SK-N-SH treated with all-trans-retinoic acid at 6 μM for 48 hours (cell line): Measurements from ENCODE around the gene KRTAP9-7.

Source experiments
- ATAC-seq: fragments of 200-7000 bp; cut with Tn5 transposase; 3 replicates; pipeline ENCODE4 v1.9.1; 2020; ENCODE audit warnings: mild to moderate bottlenecking, moderate library complexity
- ARNTL ChIP-seq: fragments of 450-650 bp; formaldehyde crosslinking; IDR thresholded peaks from 2 replicates; pipeline ENCODE4 v1.5.0; 2020; ENCODE audit warnings: low read depth, mild to moderate bottlenecking, moderate library complexity, borderline replicate concordance
- BACH2 ChIP-seq: fragments of 250-450 bp; sonication (Bioruptor Pico); IDR thresholded peaks from 2 replicates; pipeline ENCODE4 v1.9.0; 2021; ENCODE audit warnings: mild to moderate bottlenecking, borderline replicate concordance
- CSDC2 ChIP-seq: fragments of 250-450 bp; sonication (Bioruptor Pico); IDR thresholded peaks from 2 replicates; pipeline ENCODE4 v1.5.0; 2020; ENCODE audit warnings: mild to moderate bottlenecking, moderate library complexity
- ESRRG ChIP-seq: fragments of 250-450 bp; sonication (Bioruptor Pico); IDR thresholded peaks from 2 replicates; pipeline ENCODE4 v1.6.1; 2021; ENCODE audit warnings: mild to moderate bottlenecking
- GLIS3 ChIP-seq: fragments of 250-450 bp; sonication (Bioruptor Pico); IDR thresholded peaks from 2 replicates; pipeline ENCODE4 v1.5.0; 2020; ENCODE audit warnings: mild to moderate bottlenecking, moderate library complexity
- ISL1 ChIP-seq: fragments of 250-450 bp; sonication (Bioruptor Pico); IDR thresholded peaks from 2 replicates; pipeline ENCODE4 v2.1.2; 2022; ENCODE audit warnings: mild to moderate bottlenecking, moderate library complexity
- OSR1 ChIP-seq: fragments of 250-450 bp; sonication (Bioruptor Pico); IDR thresholded peaks from 2 replicates; pipeline ENCODE4 v1.8.0; 2022; ENCODE audit warnings: moderate library complexity, mild to moderate bottlenecking, inconsistent platforms
- RARB ChIP-seq: fragments of 250-450 bp; sonication (Bioruptor Pico); IDR thresholded peaks from 2 replicates; pipeline ENCODE4 v1.8.0; 2021; ENCODE audit warnings: mild to moderate bottlenecking, moderate library complexity
- SNAI2 ChIP-seq: fragments of 250-450 bp; sonication (Bioruptor Pico); IDR thresholded peaks from 2 replicates; pipeline ENCODE4 v1.5.0; 2020; ENCODE audit warnings: mild to moderate bottlenecking, moderate library complexity
- TCF4 ChIP-seq: fragments of 250-450 bp; sonication (Bioruptor Pico); IDR thresholded peaks from 2 replicates; pipeline ENCODE4 v1.8.0; 2021; ENCODE audit warnings: mild to moderate bottlenecking, moderate library complexity, borderline replicate concordance
- TOX ChIP-seq: fragments of 250-450 bp; sonication (Bioruptor Pico); IDR thresholded peaks from 2 replicates; pipeline ENCODE4 v1.8.0; 2021; ENCODE audit warnings: mild to moderate bottlenecking, moderate library complexity, borderline replicate concordance
- ZC3H10 ChIP-seq: fragments of 250-450 bp; sonication (Bioruptor Pico); IDR thresholded peaks from 2 replicates; pipeline ENCODE4 v1.5.1; 2021; ENCODE audit warnings: mild to moderate bottlenecking, moderate library complexity
- ZFP30 ChIP-seq: fragments of 450-650 bp; formaldehyde crosslinking; IDR thresholded peaks from 2 replicates; pipeline ENCODE4 v1.5.0; 2022; ENCODE audit warnings: mild to moderate bottlenecking, moderate library complexity
- ZNF70 ChIP-seq: fragments of 450-650 bp; formaldehyde crosslinking; IDR thresholded peaks from 2 replicates; pipeline ENCODE4 v1.5.0; 2020; ENCODE audit warnings: mild to moderate bottlenecking, moderate library complexity
- TF ChIP-seq, protein P1 (sequence below): fragments of 250-450 bp; sonication (Bioruptor Pico); IDR thresholded peaks from 2 replicates; pipeline ENCODE4 v1.8.0; 2020; ENCODE audit warnings: mild to moderate bottlenecking, moderate library complexity, borderline replicate concordance
- TF ChIP-seq, protein P2 (sequence below): fragments of 250-450 bp; sonication (Bioruptor Pico); IDR thresholded peaks from 2 replicates; pipeline ENCODE4 v1.5.1; 2021; ENCODE audit warnings: mild to moderate bottlenecking, moderate library complexity
- TF ChIP-seq, protein P3 (sequence below): fragments of 250-450 bp; sonication (Bioruptor Pico); IDR thresholded peaks from 2 replicates; pipeline ENCODE4 v1.8.0; 2021; ENCODE audit warnings: low read depth, mild to moderate bottlenecking, moderate library complexity, borderline replicate concordance
- TF ChIP-seq, protein P4 (sequence below): fragments of 250-450 bp; sonication (Bioruptor Pico); IDR thresholded peaks from 2 replicates; pipeline ENCODE4 v1.5.0; 2020; ENCODE audit warnings: mild to moderate bottlenecking, moderate library complexity

Gene KRTAP9-7

DNA sequence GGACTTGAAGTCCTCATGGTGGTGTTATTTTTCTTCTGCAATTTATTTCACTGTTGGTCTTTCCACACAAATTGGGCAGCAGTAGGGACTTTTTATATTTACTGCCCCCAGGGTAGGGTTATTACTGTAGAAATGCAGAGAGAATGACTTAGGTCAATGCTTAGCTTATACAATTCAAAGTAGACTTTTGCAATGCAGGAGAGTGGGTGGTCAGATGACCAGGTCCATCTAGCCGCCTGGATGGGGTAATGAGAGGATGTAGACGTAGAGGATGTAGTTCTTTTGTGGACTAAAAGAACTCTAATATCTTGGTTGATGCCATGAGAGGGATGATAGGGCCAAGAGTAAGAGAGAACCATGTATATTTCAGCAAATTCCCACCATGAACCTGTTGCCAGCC is 42.7 kb downstream of the KRTAP9-7 start (continued):
- no peak for TF ChIP-seq ARNTL (CRISPR knock-in tag)
- TF ChIP-seq, all 23 proteins: peak for 0

DNA sequence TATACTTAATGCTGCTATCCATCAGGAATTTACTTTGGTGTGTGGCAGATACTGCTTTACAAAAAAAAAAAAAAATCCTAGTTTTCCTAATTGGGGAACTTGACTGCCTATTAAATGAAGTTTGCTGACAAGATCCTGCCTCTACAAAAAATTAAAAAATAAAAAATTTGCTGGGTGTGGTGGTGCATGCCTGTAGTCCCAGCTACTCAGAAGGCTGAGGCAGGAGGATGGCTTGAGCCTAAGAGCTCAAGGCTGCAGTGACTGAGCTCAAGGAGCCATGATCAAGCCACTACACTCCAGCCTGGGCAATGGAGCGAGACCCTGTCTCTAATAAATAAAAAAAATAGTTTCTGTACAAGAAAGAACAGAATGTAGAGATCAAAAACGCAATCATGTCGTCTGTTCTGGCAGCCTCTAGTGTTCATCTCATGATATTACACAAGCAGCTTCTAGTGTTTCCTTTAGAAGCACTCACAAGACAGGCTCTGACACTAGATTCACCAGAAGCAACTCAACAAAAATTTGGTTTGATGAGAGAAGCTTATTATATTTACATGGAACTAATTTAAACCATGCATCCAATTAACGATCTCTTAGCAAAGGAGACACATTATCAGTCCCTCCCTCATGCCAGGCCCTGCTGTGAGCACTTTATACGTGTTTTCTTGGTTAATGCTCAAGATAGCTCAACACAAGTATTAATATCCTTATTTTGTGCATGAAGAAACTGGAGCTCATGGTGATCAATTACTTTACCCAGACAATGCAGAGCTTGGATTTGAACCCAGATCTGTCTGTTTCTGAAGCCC is 46.8 kb downstream of the KRTAP9-7 start:
- peak; percentile 85 for ATAC-seq
- TF ChIP-seq, protein P1, sequence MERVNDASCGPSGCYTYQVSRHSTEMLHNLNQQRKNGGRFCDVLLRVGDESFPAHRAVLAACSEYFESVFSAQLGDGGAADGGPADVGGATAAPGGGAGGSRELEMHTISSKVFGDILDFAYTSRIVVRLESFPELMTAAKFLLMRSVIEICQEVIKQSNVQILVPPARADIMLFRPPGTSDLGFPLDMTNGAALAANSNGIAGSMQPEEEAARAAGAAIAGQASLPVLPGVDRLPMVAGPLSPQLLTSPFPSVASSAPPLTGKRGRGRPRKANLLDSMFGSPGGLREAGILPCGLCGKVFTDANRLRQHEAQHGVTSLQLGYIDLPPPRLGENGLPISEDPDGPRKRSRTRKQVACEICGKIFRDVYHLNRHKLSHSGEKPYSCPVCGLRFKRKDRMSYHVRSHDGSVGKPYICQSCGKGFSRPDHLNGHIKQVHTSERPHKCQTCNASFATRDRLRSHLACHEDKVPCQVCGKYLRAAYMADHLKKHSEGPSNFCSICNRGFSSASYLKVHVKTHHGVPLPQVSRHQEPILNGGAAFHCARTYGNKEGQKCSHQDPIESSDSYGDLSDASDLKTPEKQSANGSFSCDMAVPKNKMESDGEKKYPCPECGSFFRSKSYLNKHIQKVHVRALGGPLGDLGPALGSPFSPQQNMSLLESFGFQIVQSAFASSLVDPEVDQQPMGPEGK = no peak
- TF ChIP-seq BACH2 (no peak), ZC3H10 (CRISPR knock-in tag) (no peak), ESRRG (no peak), TCF4 (CRISPR knock-in tag) (no peak), RARB (CRISPR knock-in tag) (no peak), TOX (CRISPR knock-in tag) (no peak), OSR1 (no peak), CSDC2 (CRISPR knock-in tag) (no peak), GLIS3 (CRISPR knock-in tag) (no peak), ZNF70 (CRISPR knock-in tag) (no peak), SNAI2 (CRISPR knock-in tag) (no peak)
- TF ChIP-seq, protein P2, sequence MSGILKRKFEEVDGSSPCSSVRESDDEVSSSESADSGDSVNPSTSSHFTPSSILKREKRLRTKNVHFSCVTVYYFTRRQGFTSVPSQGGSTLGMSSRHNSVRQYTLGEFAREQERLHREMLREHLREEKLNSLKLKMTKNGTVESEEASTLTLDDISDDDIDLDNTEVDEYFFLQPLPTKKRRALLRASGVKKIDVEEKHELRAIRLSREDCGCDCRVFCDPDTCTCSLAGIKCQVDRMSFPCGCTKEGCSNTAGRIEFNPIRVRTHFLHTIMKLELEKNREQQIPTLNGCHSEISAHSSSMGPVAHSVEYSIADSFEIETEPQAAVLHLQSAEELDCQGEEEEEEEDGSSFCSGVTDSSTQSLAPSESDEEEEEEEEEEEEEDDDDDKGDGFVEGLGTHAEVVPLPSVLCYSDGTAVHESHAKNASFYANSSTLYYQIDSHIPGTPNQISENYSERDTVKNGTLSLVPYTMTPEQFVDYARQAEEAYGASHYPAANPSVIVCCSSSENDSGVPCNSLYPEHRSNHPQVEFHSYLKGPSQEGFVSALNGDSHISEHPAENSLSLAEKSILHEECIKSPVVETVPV (CRISPR knock-in tag) = no peak
- TF ChIP-seq, protein P3, sequence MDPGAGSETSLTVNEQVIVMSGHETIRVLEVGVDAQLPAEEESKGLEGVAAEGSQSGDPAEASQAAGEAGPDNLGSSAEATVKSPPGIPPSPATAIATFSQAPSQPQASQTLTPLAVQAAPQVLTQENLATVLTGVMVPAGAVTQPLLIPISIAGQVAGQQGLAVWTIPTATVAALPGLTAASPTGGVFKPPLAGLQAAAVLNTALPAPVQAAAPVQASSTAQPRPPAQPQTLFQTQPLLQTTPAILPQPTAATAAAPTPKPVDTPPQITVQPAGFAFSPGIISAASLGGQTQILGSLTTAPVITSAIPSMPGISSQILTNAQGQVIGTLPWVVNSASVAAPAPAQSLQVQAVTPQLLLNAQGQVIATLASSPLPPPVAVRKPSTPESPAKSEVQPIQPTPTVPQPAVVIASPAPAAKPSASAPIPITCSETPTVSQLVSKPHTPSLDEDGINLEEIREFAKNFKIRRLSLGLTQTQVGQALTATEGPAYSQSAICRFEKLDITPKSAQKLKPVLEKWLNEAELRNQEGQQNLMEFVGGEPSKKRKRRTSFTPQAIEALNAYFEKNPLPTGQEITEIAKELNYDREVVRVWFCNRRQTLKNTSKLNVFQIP (CRISPR knock-in tag) = no peak
- TF ChIP-seq, all 23 proteins: peak for 0

DNA sequence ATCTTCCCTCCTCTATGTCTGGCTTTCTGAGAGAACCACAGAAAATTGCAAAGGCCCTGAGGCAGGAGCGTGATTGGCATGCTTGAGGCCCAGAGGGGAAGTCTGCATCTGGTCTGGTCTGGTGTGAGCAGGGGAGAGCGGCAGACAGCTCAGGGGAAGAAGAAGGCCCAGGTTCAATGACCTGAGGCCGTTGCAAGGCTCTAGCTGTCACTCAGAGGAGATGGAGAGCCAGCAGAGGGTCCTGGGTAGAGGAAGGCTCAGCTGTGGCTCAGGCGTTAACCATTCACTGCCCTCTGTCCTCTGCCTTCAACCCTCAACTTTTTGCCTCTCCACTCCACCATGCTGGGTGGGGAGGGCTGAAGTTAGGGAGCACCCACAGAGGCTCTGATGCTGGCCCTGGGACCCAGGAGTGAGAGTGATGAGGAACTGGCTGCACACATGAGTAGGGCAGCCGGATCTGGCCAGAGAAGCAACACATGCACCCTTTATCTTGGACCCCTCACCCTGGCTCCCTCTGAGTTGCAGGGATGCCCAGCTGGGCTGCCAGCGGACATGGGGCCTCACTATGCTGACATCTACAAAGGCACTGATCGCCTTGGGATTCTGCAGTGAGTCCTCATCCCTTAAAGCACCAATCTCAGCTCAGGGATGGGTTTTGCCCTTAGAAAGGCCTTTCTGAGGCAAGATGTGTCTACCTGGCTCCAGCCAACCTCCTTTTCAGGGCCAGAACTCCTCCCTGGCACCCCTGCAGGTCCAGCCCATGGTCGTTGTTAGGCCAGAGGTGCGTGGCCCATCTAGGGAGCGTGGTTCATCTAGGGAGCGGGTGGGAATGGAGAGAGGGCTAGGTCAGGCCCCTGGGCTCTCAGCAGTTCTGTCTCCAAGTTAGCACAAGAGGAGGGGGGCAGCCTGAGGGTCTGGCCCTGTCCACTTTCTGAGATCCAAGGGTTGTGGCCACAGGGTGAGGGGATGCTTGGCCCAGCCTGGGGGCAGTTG is 47.7 kb downstream of the KRTAP9-7 start:
- TF ChIP-seq ISL1 (CRISPR knock-in tag) (no peak), ARNTL (CRISPR knock-in tag) (no peak), BACH2 (no peak), CSDC2 (CRISPR knock-in tag) (no peak), ZFP30 (no peak), ZNF70 (CRISPR knock-in tag) (no peak), ZC3H10 (CRISPR knock-in tag) (no peak), TCF4 (CRISPR knock-in tag) (no peak), SNAI2 (CRISPR knock-in tag) (no peak), RARB (CRISPR knock-in tag) (no peak), TOX (CRISPR knock-in tag) (no peak)
- TF ChIP-seq, protein P4, sequence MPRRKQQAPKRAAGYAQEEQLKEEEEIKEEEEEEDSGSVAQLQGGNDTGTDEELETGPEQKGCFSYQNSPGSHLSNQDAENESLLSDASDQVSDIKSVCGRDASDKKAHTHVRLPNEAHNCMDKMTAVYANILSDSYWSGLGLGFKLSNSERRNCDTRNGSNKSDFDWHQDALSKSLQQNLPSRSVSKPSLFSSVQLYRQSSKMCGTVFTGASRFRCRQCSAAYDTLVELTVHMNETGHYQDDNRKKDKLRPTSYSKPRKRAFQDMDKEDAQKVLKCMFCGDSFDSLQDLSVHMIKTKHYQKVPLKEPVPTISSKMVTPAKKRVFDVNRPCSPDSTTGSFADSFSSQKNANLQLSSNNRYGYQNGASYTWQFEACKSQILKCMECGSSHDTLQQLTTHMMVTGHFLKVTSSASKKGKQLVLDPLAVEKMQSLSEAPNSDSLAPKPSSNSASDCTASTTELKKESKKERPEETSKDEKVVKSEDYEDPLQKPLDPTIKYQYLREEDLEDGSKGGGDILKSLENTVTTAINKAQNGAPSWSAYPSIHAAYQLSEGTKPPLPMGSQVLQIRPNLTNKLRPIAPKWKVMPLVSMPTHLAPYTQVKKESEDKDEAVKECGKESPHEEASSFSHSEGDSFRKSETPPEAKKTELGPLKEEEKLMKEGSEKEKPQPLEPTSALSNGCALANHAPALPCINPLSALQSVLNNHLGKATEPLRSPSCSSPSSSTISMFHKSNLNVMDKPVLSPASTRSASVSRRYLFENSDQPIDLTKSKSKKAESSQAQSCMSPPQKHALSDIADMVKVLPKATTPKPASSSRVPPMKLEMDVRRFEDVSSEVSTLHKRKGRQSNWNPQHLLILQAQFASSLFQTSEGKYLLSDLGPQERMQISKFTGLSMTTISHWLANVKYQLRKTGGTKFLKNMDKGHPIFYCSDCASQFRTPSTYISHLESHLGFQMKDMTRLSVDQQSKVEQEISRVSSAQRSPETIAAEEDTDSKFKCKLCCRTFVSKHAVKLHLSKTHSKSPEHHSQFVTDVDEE = no peak
- TF ChIP-seq, protein P3 (CRISPR knock-in tag) = no peak
- no peak for ATAC-seq
